Activated naive CD4-positive, alpha-beta T cell treated with anti-CD3 and anti-CD28 coated beads for 36 hours (primary cell): ENCODE data around the gene EPDR1. TPM values are rescaled to one million over a fixed set of nuclear protein-coding genes. Genes with fewer than 3 reads are reported as not detected.

Source experiments
- CTCF ChIA-PET: fragments of 350-600 bp; sonication (Branson Sonifier 250); formaldehyde crosslinking; loops from one replicate; lab custom pipeline; 2021; ENCODE audit warnings: antibody characterized with exemption; lab: Charles Lee
- DNase-seq: peaks from one replicate; pipeline ENCODE4 v3.0.0-alpha.2; 2020
- H3K27ac Mint-ChIP-seq: one replicate; pipeline ENCODE4 v1.8.0; 2021; ENCODE audit warnings: mild to moderate bottlenecking, mixed read lengths
- H3K27me3 Mint-ChIP-seq: one replicate; pipeline ENCODE4 v1.8.0; 2021; ENCODE audit warnings: low read depth, mixed read lengths
- H3K36me3 Mint-ChIP-seq: one replicate; pipeline ENCODE4 v1.8.0; 2021; ENCODE audit warnings: low read depth, mixed read lengths
- H3K4me1 Mint-ChIP-seq: one replicate; pipeline ENCODE4 v1.8.0; 2021; ENCODE audit warnings: low read depth, mixed read lengths
- H3K4me3 Mint-ChIP-seq: one replicate; pipeline ENCODE4 v1.8.0; 2021; ENCODE audit warnings: mild to moderate bottlenecking, moderate library complexity, mixed read lengths
- H3K9me3 Mint-ChIP-seq: one replicate; pipeline ENCODE4 v1.8.0; 2021; ENCODE audit warnings: mixed read lengths
- intact Hi-C: fragments of 100-400 bp; cut with micrococcal nuclease; formaldehyde crosslinking; loops from one replicate; pipeline ENCODE4 v1.15.1; 2023
- total RNA-seq, 2 experiments: library from RNA; stranded (reverse); gene quantifications; one replicate each; pipeline ENCODE4 v1.2.3, GENCODE V29; 2021

Gene EPDR1
- total RNA-seq, 2 experiments from 2014 or later: 1.3 to 1.6 TPM

DNA sequence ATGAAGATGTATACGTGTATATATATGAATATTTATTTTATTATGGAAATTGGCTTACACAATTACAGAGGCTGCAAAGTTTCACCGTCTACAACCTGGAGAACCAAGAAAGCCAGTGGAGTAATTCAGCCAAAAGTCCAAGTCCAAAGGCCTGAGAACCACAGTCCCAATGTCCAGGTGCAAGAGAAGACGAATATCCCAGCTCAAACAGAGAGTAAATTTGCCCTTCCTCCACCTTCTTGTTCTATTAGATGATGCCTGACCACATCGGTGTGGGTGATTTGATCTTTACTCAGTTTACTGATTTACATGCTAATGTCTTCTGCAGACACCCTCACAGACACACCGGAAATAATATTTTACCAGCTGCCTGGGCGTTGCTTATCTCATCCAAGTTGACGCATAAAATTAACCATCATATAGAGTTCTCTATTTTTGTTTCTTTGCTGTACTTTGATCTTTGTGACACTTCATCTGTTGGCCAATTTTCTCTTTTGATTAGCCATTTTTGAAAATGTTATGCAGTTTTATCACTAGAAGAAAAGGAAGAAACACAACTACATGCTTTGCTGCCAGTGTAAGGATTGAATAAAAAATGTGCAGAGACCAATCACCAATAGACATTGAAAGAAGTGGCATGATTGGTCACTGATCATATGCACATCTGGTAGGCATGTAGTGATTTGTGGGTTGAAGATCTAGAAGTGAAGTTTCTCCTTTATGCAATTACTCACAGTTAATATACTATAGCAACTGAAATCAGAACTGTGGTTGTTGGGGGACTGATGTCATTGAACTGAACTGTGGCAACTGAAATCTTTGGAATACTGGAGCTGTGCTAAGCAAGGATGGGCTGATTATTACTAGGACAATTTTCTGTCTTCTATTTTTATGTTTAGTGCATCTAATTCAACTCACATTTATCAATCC, 68.5 kb downstream of the EPDR1 start:
- H3K9me3 Mint-ChIP-seq: no peaks in the 10 kb centered on the region
- H3K4me3 Mint-ChIP-seq: no peak overlapping the region
- no peaks in the 10 kb centered on the region for H3K36me3 Mint-ChIP-seq
- H3K4me1 Mint-ChIP-seq: no peaks in the 10 kb centered on the region
- H3K27me3 Mint-ChIP-seq: no peaks in the 10 kb centered on the region
- intact Hi-C loops: no loop called here
- CTCF ChIA-PET: no interaction called here
- no peak for DNase-seq
- H3K27ac Mint-ChIP-seq: no peak overlapping the region

DNA sequence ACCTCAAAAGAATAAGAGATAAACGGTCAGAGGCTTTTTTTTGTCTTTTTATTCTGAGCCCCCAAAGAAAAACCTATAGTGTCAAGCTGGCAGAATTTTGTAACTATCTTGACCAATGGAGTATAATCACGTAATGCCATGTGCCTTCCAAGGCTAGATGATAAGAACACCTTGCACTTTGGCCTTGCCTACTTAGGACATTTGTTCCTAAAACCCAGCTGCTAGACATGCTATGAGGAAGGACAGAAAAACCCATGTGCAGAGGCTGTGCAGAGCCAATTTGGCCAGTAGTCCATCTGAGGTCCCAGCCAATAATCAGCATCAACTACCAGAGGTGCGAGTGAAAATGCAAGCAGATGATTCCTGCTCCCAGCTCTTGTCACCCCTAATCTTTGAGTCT, 69.9 kb downstream of the EPDR1 start:
- H3K36me3 Mint-ChIP-seq: no peaks in the 10 kb centered on the region
- H3K27ac Mint-ChIP-seq: no peak overlapping the region

DNA sequence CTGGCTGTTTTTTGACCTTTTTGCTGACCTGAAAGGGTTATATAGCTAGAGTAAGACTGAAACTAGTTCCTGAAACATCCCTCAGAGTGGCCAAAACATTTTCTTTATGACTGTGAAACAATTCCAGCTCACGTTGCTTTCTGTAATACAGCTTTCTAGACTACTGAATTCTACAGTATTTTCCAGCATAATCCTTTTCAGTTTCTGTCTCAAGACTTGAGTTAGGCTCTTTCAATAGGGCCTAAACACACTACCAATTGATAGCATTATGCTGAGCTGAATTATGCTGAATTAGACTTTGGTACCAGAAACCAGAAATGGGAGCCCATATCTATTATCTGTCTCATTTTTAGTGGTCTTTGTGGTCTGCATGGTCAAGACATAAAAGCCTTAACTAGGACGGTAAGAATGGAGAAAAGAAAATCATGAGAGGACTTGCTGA, 72.6 kb downstream of the EPDR1 start:
- H3K9me3 Mint-ChIP-seq: peaks cover 1% of the 10 kb centered on the region
- H3K27me3 Mint-ChIP-seq: no peaks in the 10 kb centered on the region
- H3K36me3 Mint-ChIP-seq: no peaks in the 10 kb centered on the region
- DNase-seq: no peak
- H3K4me3 Mint-ChIP-seq: no peak overlapping the region
- H3K27ac Mint-ChIP-seq: no peak overlapping the region
- intact Hi-C loops: loop anchor here (10.0 kb wide), 1 partner anchor 68 kb away; the partner anchor contains the start of gene EPDR1
- H3K4me1 Mint-ChIP-seq: no peaks in the 10 kb centered on the region
- CTCF ChIA-PET: no interaction called here

More for the DNA sequence above, 69.9 kb downstream of the EPDR1 start:
- CTCF ChIA-PET: no interaction called here
- no peaks in the 10 kb centered on the region for H3K27me3 Mint-ChIP-seq
- H3K4me3 Mint-ChIP-seq: no peak overlapping the region
- H3K4me1 Mint-ChIP-seq: no peaks in the 10 kb centered on the region
- H3K9me3 Mint-ChIP-seq: no peaks in the 10 kb centered on the region
- intact Hi-C loops: loop anchor here (10.0 kb wide), 1 partner anchor 66 kb away; the partner anchor contains the start of gene EPDR1
- DNase-seq: no peak

GRCh38 chr7:37999673-38000072, 79.2 kb downstream of the EPDR1 start:
- intact Hi-C loops: loop anchor here (10.0 kb wide), 1 partner anchor 75 kb away; the partner anchor contains the start of gene EPDR1
- CTCF ChIA-PET: no interaction called here
- Mint-ChIP-seq H3K27ac (no peak overlapping the region), H3K36me3 (no peaks in the 10 kb centered on the region), H3K4me1 (no peaks in the 10 kb centered on the region), H3K27me3 (peaks cover 8% of the 10 kb centered on the region), H3K4me3 (no peak overlapping the region), H3K9me3 (peaks cover 1% of the 10 kb centered on the region)
- no peak for DNase-seq

DNA sequence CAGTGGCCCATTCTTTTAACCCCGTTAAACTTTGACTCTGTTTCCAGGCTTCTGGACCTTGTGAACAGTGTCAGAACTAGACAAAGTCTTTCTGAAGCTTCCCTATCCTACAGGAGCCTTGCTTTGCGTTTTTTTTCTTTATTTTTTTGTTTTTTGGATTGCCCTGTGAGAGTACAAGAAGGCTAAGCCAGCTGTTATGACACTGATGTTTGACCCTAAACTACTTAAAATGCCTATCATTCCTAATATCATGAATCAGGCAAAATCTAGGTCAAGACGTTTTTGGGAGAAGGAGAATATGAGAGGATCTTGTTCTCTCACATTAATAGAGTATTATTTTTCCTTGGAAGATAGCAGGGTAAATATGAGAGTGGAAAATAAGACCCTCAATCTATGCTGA, 79.8 kb downstream of the EPDR1 start:
- H3K27me3 Mint-ChIP-seq: peaks cover 8% of the 10 kb centered on the region
- H3K36me3 Mint-ChIP-seq: no peaks in the 10 kb centered on the region
- H3K4me1 Mint-ChIP-seq: no peaks in the 10 kb centered on the region
- CTCF ChIA-PET: no interaction called here
- peaks cover 1% of the 10 kb centered on the region for H3K9me3 Mint-ChIP-seq
- H3K27ac Mint-ChIP-seq: no peak overlapping the region
- DNase-seq: no peak
- H3K4me3 Mint-ChIP-seq: no peak overlapping the region
- intact Hi-C loops: no loop called here

Other genes starting within 250 kb of the EPDR1 start
- gene GPR141, start 236.9 kb upstream of the EPDR1 start, total RNA-seq: not detected
- not detected for gene NME8, start 72.0 kb upstream of the EPDR1 start, total RNA-seq
- gene SFRP4, start 3.8 kb upstream of the EPDR1 start, total RNA-seq: not detected